ENCODE results near the gene C10orf143.
"Not testable (repeated sequence)": the region's sequence is repeated elsewhere in the genome, so short reads cannot be mapped to it uniquely, and the experiment has no call there.

The C10orf143 gene

GRCh38 chr10:130111113-130111851 is 652 bp upstream of the C10orf143 start:
- DNase-seq = peak; percentile 82

GRCh38 chr10:130109796-130110245 is 809 bp downstream of the C10orf143 start:
- peak; percentile 4 for DNase-seq

- no peak for DNase-seq
These were observed 1.6 kb downstream of the C10orf143 start for GRCh38 chr10:130108934-130109604.

GRCh38 chr10:130108146-130108545 is 2.5 kb downstream of the C10orf143 start:
- not testable (repeated sequence) for DNase-seq

- DNase-seq = no peak
These were observed 4.9 kb downstream of the C10orf143 start for GRCh38 chr10:130105724-130106123.

- no peak for DNase-seq
These were observed 11.3 kb downstream of the C10orf143 start for GRCh38 chr10:130099344-130099743.

- not testable (repeated sequence) for DNase-seq
These were observed 20.1 kb downstream of the C10orf143 start for GRCh38 chr10:130090565-130090964.

GRCh38 chr10:130080461-130080814 is 30.2 kb downstream of the C10orf143 start:
- no peak for DNase-seq

- no peak for DNase-seq
These were observed 30.8 kb downstream of the C10orf143 start for GRCh38 chr10:130079614-130080460.

GRCh38 chr10:130078120-130078519 is 32.5 kb downstream of the C10orf143 start:
- DNase-seq = no peak

- DNase-seq = no peak
These were observed 33.9 kb downstream of the C10orf143 start for GRCh38 chr10:130076681-130077080.

- no peak for DNase-seq
These were observed 36.0 kb downstream of the C10orf143 start for GRCh38 chr10:130074639-130075038.

GRCh38 chr10:130073912-130074311 is 36.7 kb downstream of the C10orf143 start:
- no peak for DNase-seq

GRCh38 chr10:130072247-130072646 is 38.4 kb downstream of the C10orf143 start:
- DNase-seq = no peak

- no peak for DNase-seq
These were observed 42.7 kb downstream of the C10orf143 start for GRCh38 chr10:130067893-130068292.

GRCh38 chr10:130066743-130067142 is 43.9 kb downstream of the C10orf143 start:
- DNase-seq = no peak

- no peak for DNase-seq
These were observed 45.4 kb downstream of the C10orf143 start for GRCh38 chr10:130065251-130065650.

GRCh38 chr10:130064783-130065182 is 45.8 kb downstream of the C10orf143 start:
- DNase-seq = no peak

GRCh38 chr10:130062976-130063375 is 47.7 kb downstream of the C10orf143 start:
- no peak for DNase-seq

GRCh38 chr10:130062201-130062600 is 48.4 kb downstream of the C10orf143 start:
- no peak for DNase-seq

GRCh38 chr10:130061760-130062159 is 48.9 kb downstream of the C10orf143 start:
- DNase-seq = no peak

- no peak for DNase-seq
These were observed 56.6 kb downstream of the C10orf143 start for GRCh38 chr10:130054021-130054420.

GRCh38 chr10:130053561-130053960 is 57.1 kb downstream of the C10orf143 start:
- DNase-seq = no peak

GRCh38 chr10:130052193-130052592 is 58.4 kb downstream of the C10orf143 start:
- no peak for DNase-seq
